ENCODE results near the gene MFSD1. TPM values are rescaled to one million over a fixed set of nuclear protein-coding genes. Genes with fewer than 3 reads are reported as not detected.

Gene MFSD1
- total and polyA plus RNA-seq, 12 donors, result 11.3 to 45.5 (median 23.9) TPM

- H3K4me3 ChIP-seq, result no peak overlapping the region
- intact Hi-C loops (cut with DNase I), result no loop called here
- peak overlapping the region in 4 of 10 donors; percentile 21 to 73 (median 35) for H3K27ac ChIP-seq
- DNase-seq, result no peak
- ATAC-seq, result no peak
- H3K27me3 ChIP-seq, result no peaks in the 10 kb centered on the region
- peaks cover 0 to 35% (median 6%) of the 10 kb centered on the region in 9 donors for H3K4me1 ChIP-seq
- no peaks in the 10 kb centered on the region for H3K36me3 ChIP-seq
- 78 to 87% methylated on average over 3 of the region's 3 CpGs for WGBS, 2 donors
- H3K9me3 ChIP-seq, result no peaks in the 10 kb centered on the region
- no peak for TF ChIP-seq CTCF (IDR thresholded peaks at IDR 0.05)
These were observed 24.5 kb upstream of the MFSD1 start for GRCh38 chr3:158777161-158777873.

- ATAC-seq, result no peak
- Histone ChIP-seq H3K4me3 (no peak overlapping the region), H3K27ac (no peak overlapping the region), H3K27me3 (no peaks in the 10 kb centered on the region), H3K36me3 (no peaks in the 10 kb centered on the region), H3K4me1 (peaks cover 0 to 23% (median 0%) of the 10 kb centered on the region in 9 donors), H3K9me3 (no peaks in the 10 kb centered on the region)
- TF ChIP-seq CTCF (IDR thresholded peaks at IDR 0.05), result no peak
- intact Hi-C loops (cut with DNase I), result no loop called here
- no peak for DNase-seq
- 63 to 67% methylated on average over 1 of the region's 1 CpG for WGBS, 2 donors
These were observed 21.1 kb upstream of the MFSD1 start for GRCh38 chr3:158780766-158781165.

DNA sequence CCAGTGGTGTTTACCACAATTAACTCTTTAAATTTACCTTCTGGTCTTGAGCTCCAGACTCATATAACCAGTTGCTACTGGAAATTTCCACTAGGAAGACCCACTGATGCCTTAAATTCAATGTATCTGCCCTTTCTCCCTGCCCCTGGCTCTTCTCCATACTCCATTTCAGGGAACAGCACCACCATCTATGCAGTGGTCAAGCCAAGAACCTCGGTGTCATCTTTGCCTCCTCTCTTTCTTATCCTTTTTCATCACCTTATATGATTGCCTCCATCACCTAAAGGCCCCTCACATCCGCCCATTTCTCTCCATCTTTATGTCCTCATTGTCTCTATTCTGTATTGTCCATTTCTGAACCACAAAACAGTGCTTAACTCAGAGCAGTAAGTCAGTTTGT is 20.7 kb upstream of the MFSD1 start:
- 91 to 98% methylated on average over 2 of the region's 2 CpGs for WGBS, 2 donors
- Histone ChIP-seq H3K27me3 (no peaks in the 10 kb centered on the region), H3K4me1 (peaks cover 0 to 19% (median 0%) of the 10 kb centered on the region in 9 donors), H3K36me3 (no peaks in the 10 kb centered on the region), H3K9me3 (no peaks in the 10 kb centered on the region), H3K4me3 (no peak overlapping the region), H3K27ac (no peak overlapping the region)
- no peak for TF ChIP-seq CTCF (IDR thresholded peaks at IDR 0.05)
- intact Hi-C loops (cut with DNase I), result no loop called here
- no peak for DNase-seq
- no peak for ATAC-seq

- Histone ChIP-seq H3K4me3 (no peak overlapping the region), H3K36me3 (no peaks in the 10 kb centered on the region), H3K27me3 (no peaks in the 10 kb centered on the region), H3K9me3 (peaks cover 0 to 2% (median 0%) of the 10 kb centered on the region in 11 donors), H3K27ac (no peak overlapping the region), H3K4me1 (peaks cover 0 to 12% (median 0%) of the 10 kb centered on the region in 9 donors)
- WGBS, 2 donors, result 73 to 84% methylated on average over 1 of the region's 1 CpG
- intact Hi-C loops (cut with DNase I), result no loop called here
- DNase-seq (no peak), ATAC-seq (no peak)
- TF ChIP-seq CTCF (IDR thresholded peaks at IDR 0.05), result no peak
These were observed 20.0 kb upstream of the MFSD1 start for GRCh38 chr3:158781849-158782248.

Measured in heart right ventricle (tissue), 16 donors.